ENCODE results near the gene SDHAF1.
A peak's percentile ranks its signal among the peaks of the same experiment; 100 is the strongest.
"Not testable (repeated sequence)": the region's sequence is repeated elsewhere in the genome, so short reads cannot be mapped to it uniquely, and the experiment has no call there.

SDHAF1 gene

GRCh38 chr19:35975608-35976214 lies 19.3 kb upstream of the SDHAF1 start:
- no peak for TF ChIP-seq CTCF (IDR thresholded peaks at IDR 0.05; ENCODE audit: low read depth, low read length)
- in situ Hi-C loops (cut with HindIII; ENCODE audit: low sequenced_read_pairs) = no loop called here
- no peak overlapping the region for H3K4me3 ChIP-seq (ENCODE audit: low read depth, low read length)
- peak; percentile 9 for DNase-seq (ENCODE audit: low read depth, low spot score)

DNA sequence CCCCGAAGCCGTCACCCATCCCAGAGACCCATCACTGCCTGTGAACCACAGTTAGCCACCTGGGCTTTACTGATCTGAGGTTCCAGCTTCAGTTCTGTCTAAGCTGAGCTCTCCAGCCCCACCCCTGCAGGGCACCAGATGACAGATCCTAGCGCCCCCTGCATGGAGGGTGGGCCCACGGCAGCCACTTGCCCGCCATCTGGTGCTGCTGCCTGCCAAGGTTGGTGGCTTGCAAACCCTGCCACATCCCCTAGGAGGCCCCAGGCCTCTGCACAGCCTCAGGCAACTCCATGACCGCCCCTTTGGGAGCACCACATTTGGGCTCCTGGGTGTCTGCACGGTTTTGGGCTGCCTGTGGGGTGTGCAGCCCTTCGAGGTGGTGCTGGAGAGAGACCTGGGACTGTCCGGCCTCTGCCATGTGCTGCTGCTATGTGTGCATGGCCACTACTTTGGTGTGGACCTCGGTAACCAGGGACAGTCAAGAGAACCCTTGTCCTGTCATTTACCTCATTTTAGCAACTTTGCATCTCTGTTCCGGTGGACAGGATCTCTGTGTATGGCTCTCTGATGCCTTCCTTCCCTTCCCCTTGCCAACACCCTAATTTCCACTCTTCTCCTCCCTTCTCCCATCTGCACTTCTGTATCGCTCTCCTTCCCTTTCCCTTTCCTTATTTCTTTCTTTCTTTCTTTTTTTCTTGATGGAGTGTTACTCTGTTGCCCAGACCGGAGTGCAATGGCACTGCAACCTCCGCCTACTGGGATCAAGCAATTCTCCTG lies 17.4 kb upstream of the SDHAF1 start:
- in situ Hi-C loops (cut with HindIII; ENCODE audit: low sequenced_read_pairs) = no loop called here

DNA sequence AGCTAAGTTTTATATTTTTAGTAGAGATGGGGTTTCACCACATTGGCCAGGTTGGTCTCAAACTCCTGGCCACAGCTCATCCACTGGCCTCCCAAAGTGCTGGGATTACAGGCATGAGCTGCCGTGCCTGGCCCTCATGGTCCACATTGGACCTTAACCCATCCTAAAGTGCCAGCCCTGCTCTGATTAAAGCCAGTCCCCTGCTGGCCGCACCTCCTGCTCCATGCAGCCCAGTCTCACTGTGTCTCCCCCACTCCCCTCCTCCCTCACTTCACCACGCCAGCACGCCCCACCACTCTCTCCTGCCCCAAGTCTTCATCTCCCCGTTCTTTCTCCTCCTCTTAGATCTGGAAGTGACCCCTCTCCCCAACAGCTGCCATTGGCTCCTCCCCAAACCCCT lies 16.7 kb upstream of the SDHAF1 start:
- TF ChIP-seq CTCF (IDR thresholded peaks at IDR 0.05; ENCODE audit: low read depth, low read length) = no peak
- no peak for DNase-seq (ENCODE audit: low read depth, low spot score)
- no peak overlapping the region for H3K4me3 ChIP-seq (ENCODE audit: low read depth, low read length)
- in situ Hi-C loops (cut with HindIII; ENCODE audit: low sequenced_read_pairs) = no loop called here

More for the DNA sequence above, 17.4 kb upstream of the SDHAF1 start:
- no peak for DNase-seq (ENCODE audit: low read depth, low spot score)
- no peak overlapping the region for H3K4me3 ChIP-seq (ENCODE audit: low read depth, low read length)
- peak; percentile 4 for TF ChIP-seq CTCF (IDR thresholded peaks at IDR 0.05; ENCODE audit: low read depth, low read length)

GRCh38 chr19:35978832-35979365 lies 16.1 kb upstream of the SDHAF1 start:
- no peak for TF ChIP-seq CTCF (IDR thresholded peaks at IDR 0.05; ENCODE audit: low read depth, low read length)
- DNase-seq (ENCODE audit: low read depth, low spot score) = no peak
- in situ Hi-C loops (cut with HindIII; ENCODE audit: low sequenced_read_pairs) = no loop called here
- H3K4me3 ChIP-seq (ENCODE audit: low read depth, low read length) = no peak overlapping the region

DNA sequence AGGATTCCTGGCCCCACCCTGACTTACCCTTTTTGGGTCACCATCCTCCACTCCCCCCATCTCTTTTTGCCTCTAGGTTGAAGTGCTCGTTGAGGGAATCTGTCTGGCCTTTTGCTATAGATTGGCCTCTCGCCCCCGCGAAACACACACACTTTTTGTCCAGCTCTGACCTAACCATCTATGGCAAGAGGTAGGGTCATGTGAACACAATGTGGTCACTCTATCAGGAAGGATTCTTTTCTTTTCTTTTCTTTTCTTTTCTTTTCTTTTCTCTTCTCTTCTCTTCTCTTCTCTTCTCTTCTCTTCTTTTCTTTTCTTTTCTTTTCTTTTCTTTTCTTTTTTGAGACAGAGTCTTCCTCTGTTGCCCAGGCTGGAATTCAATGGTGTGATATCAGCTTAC lies 14.0 kb upstream of the SDHAF1 start:
- H3K4me3 ChIP-seq (ENCODE audit: low read depth, low read length); DNase-seq (ENCODE audit: low read depth, low spot score); in situ Hi-C loops (cut with HindIII; ENCODE audit: low sequenced_read_pairs): not testable (repeated sequence)

GRCh38 chr19:35983177-35983576 lies 11.8 kb upstream of the SDHAF1 start:
- TF ChIP-seq CTCF (IDR thresholded peaks at IDR 0.05; ENCODE audit: low read depth, low read length) = no peak
- in situ Hi-C loops (cut with HindIII; ENCODE audit: low sequenced_read_pairs) = no loop called here
- DNase-seq (ENCODE audit: low read depth, low spot score) = no peak
- no peak overlapping the region for H3K4me3 ChIP-seq (ENCODE audit: low read depth, low read length)

- no peak for DNase-seq (ENCODE audit: low read depth, low spot score)
- no peak overlapping the region for H3K4me3 ChIP-seq (ENCODE audit: low read depth, low read length)
- TF ChIP-seq CTCF (IDR thresholded peaks at IDR 0.05; ENCODE audit: low read depth, low read length) = no peak
- in situ Hi-C loops (cut with HindIII; ENCODE audit: low sequenced_read_pairs) = no loop called here
These were observed 8.9 kb upstream of the SDHAF1 start for GRCh38 chr19:35986111-35986510.

Data from astrocyte of the spinal cord (primary cell).